Prostate gland (tissue), 2 donors: ENCODE data around the gene RPL19.

Experiments used
- CTCF ChIP-seq, 4 experiments: fragments of 200-600 bp in 2 of 4; fragments of 450-650 bp in 2 of 4; sonication (generic) in 2 of 4; IDR thresholded peaks; 1 replicate in 3 of 4; 2 replicates in 1 of 4; pipeline ENCODE4 v1.5.1; 2016 to 2019; ENCODE audit warnings: antibody characterized with exemption in 4 of 4, mild to moderate bottlenecking in 2 of 4, moderate library complexity in 2 of 4
- POLR2A ChIP-seq: fragments of 450-650 bp; IDR thresholded peaks from one replicate; pipeline ENCODE4 v1.6.1; 2016; ENCODE audit warnings: antibody characterized with exemption, mild to moderate bottlenecking
- POLR2AphosphoS5 ChIP-seq: sonication (generic); formaldehyde crosslinking; IDR thresholded peaks from one replicate; pipeline ENCODE4 v1.6.1; 2017; ENCODE audit warnings: antibody characterized with exemption

DNA sequence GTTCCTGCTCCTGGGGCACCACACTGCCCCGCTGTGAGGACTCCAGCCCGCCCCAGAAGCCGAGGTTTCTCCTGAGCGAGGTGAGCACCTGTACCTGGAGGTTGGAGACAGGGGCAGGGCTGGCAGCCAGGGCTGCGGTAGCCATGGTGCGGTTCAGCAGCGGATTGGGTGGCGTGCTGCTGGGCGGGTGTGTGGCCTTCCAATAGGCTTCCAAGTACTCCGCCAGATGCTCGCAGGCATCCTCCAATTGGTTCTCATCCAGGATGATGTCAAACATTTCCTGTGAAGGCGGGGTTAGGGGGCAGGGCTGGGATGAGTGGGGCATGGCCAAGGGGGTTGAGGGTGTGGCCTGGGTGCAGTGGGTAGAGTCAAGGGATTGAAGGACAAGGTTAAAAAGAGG, 22.8 kb upstream of the RPL19 start:
- TF ChIP-seq CTCF (IDR thresholded peaks at IDR 0.05) (no peak), POLR2A (no peak), POLR2AphosphoS5 (no peak)
